Measurements from ENCODE around the gene LOXL4.

The LOXL4 gene

GRCh38 chr10:98267894-98268693 is at the start of gene LOXL4:
Gene LOXL4 (minus strand): TSS chr10:98268194. CDS start chr10:98263019, 5,175 bp downstream.
- no peak for DNase-seq (ENCODE audit: low read depth in 3 of 3)

DNA sequence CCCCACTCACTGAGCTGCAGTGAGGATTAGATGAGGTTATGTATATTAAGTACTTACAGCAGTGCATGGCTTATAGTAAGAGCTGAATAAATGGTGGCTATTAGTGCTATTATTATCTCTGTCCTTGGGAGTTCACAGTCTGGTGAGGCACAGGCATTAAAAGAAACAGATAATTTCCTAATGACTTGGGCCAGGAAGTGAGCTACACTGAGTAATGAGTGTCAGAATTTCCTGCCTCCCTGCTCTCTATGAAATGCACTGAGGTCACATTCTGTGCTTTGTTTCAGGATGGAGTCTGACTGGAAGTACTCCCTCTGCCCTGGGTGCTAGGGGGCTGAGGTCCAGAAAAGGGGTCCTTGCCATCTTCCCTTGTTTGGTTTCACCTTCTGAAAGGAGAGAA is 48.7 kb upstream of the LOXL4 start:
- DNase-seq (ENCODE audit: low read depth in 3 of 3), result no peak

DNA sequence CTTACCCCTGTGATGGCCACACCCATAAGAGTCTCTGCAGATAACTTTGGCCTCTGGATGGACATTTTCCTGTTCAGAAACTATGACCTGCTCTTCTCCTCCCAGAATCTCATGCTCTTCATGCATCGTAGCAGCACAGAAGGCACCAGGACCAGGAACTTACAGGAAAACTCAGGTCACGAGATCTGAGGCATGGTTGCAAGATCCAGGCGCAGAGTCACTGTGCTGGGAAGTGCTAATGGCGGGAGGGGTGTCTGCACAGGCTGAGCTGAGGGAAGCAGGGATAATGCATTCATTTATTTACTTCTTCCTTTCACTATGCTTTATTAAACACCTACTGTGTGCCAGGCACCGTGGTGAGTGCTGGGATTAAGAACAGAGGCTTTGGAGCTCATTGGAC is 48.2 kb upstream of the LOXL4 start:
- no peak for DNase-seq (ENCODE audit: low read depth in 3 of 3)

DNA sequence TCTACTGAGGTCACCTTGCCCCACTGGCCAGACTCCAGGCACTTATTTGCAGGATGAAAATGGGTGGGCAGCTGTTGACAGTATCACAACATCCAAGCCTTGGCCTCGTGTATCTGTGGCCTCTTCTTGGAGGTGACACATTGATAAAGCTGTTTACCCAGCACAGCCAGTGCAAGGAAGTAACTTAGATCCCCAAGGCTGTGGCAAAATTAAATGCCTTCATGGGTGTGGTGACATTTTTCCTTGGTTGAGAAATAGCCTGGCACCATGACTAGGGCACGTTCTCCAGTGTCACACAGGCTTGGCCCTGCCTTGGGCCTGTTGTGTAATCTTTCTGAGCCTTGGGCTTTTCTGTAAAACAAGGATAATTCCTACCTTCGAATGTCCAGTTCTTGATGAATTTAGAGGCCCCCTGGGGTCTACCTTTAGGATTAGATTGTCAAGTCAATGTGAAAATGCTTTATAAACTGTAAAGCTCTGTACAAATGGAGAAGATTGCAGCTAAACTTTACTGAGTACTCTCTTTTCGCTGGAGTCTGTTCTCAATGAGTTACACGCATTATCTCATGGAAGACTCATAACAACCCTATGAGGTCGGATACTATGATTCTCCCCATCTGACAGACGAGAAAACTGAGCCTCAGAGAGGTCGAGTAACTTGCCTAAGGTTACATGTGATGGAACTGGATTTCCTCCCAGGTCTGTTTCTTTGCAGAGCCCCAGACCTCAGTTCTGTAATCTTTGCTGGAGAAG is 46.7 kb upstream of the LOXL4 start:
- no peak for DNase-seq (ENCODE audit: low read depth in 3 of 3)

DNA sequence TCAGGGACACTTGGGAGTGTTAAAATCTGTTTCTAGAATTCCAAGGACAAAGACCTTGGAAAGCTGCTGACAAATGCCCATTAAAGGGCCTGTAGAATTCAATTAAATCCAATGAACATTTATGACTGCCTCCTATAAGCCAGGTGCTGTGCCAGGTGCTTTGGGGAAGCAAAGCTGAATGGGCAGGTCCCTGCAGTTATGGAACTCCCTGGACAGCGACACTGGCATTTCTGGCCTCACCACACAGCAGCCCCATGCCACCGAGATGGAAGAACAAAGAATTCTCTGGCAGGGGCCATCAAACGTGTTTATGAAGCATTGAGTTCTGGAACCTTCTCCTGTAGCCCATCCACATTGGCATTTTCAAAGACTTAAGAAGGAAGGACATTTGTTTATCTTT is 45.6 kb upstream of the LOXL4 start:
- no peak for DNase-seq (ENCODE audit: low read depth in 3 of 3)

DNA sequence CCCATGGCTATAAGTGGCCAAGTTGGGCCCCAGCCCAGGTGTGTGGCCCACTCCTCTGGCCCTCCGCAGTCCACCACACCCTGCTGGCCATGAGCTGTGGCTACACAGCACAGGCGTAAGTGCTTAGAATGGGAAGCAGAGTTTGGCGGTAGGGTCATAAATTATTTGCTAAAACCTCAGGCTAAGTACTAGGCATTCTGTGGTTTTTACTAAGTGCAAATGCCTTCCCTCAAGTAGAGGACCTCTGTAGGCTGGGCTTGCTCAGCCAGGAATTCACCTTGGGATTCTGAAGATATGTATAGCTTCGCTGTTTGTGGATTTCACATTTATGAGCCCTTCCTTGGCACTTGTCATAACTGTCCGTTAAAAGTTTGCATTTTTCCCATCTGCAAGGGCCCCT is 44.8 kb upstream of the LOXL4 start:
- no peak for DNase-seq (ENCODE audit: low read depth in 3 of 3)

- DNase-seq (ENCODE audit: low read depth in 3 of 3), result no peak
Measured at GRCh38 chr10:98312349-98312748, 44.4 kb upstream of the LOXL4 start.

DNA sequence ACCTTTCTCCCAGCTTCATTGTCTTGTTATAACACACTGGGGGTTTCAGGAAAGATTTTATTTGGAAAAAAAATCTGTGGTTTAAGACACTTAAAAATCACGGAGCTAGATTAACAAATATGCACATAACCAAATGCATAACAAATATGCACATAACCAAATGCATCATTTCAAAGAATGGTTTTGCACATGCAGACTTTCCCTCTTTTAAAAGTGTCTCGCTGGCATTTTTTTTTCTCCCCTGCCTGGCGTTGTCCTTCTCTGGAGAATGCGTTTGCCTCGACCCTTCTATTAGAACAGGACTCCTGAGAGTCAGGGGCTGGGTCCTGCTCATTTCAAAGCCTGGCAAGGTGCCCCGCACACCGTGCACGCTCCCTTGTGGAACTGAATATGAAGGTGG is 42.7 kb upstream of the LOXL4 start:
- DNase-seq (ENCODE audit: low read depth in 3 of 3), result no peak

GRCh38 chr10:98309366-98310355 is 41.7 kb upstream of the LOXL4 start:
- DNase-seq (ENCODE audit: low read depth in 3 of 3), result peak in 1 of 3 experiments; percentile 19

- DNase-seq (ENCODE audit: low read depth in 3 of 3), result no peak
Measured at GRCh38 chr10:98308669-98309365, 40.8 kb upstream of the LOXL4 start.

- DNase-seq (ENCODE audit: low read depth in 3 of 3), result no peak
Measured at GRCh38 chr10:98307916-98308541, 40.0 kb upstream of the LOXL4 start.

GRCh38 chr10:98306501-98306900 is 38.5 kb upstream of the LOXL4 start:
- DNase-seq (ENCODE audit: low read depth in 3 of 3), result no peak

DNA sequence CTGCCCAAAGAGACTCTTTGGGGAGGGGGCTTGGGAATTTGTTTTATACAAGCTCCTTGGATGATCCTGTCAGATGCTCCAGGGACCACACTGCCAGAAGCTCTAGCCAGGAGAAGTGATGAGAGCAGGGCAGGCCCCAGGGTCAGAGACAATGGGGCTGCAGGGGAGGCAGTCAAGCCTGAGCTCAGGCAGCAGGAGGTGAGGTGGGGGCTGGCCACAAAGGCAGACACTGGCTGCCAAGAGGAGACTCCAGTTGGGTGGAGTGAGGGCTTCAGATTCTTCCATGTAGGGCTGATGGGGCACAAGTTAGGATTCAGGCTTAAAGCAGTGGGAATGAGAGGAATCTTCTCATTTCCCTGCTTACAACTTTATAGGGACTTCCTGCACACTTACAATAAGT is 35.6 kb upstream of the LOXL4 start:
- DNase-seq (ENCODE audit: low read depth in 3 of 3), result no peak

- DNase-seq (ENCODE audit: low read depth in 3 of 3), result no peak
Measured at GRCh38 chr10:98302741-98303365, 34.9 kb upstream of the LOXL4 start.

GRCh38 chr10:98301664-98302319 is 33.8 kb upstream of the LOXL4 start:
- DNase-seq (ENCODE audit: low read depth in 3 of 3), result no peak

GRCh38 chr10:98300526-98301229 is 32.7 kb upstream of the LOXL4 start:
- DNase-seq (ENCODE audit: low read depth in 3 of 3), result no peak

DNA sequence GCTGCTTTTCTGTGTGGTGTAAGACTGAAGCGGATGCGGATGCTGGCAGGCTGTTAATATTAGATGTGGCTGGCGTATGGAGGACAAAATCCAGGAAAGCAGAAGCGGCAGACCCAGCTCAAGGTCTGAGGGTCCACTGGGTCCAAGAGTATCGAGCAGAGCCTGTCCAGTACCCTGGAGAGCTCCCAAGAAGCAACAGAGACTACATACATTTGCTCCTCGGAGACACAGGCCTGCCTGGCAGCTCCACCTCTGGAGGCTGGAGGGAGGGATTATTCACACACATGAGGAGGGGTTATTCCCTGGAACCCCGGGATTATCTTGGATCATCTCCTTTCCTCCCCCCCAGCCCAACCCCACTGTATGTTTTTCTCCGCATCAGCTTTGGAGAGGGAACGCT is 31.3 kb upstream of the LOXL4 start:
- DNase-seq (ENCODE audit: low read depth in 3 of 3), result no peak

GRCh38 chr10:98296524-98296923 is 28.5 kb upstream of the LOXL4 start:
- no peak for DNase-seq (ENCODE audit: low read depth in 3 of 3)

- DNase-seq (ENCODE audit: low read depth in 3 of 3), result no peak
Measured at GRCh38 chr10:98295907-98296306, 27.9 kb upstream of the LOXL4 start.

Measured in stimulated activated CD4-positive, alpha-beta T cell treated with anti-CD3 and anti-CD28 coated beads, TNF-alpha, amount 100 ng/mL, for 24 hours (primary cell).